Stimulated activated CD4-positive, alpha-beta T cell treated with anti-CD3 and anti-CD28 coated beads, Interleukin-1b, Interleukin-23, amount 100 ng/mL, for 4 hours (primary cell): ENCODE results near the gene KRTAP3-3.
"Not testable (repeated sequence)": the region's sequence is repeated elsewhere in the genome, so short reads cannot be mapped to it uniquely, and the experiment has no call there.

Source experiments
- DNase-seq, 2 donors: peaks; one replicate each; pipeline ENCODE4 v3.0.0-alpha.2; 2020; ENCODE audit warnings: low read depth in 2 of 2

KRTAP3-3 gene

GRCh38 chr17:40993839-40994238 lies at the start of gene KRTAP3-3:
Gene KRTAP3-3 (minus strand): TSS chr17:40994164. CDS start chr17:40994097, 67 bp downstream.
- DNase-seq, result no peak

GRCh38 chr17:41042953-41043352 lies 49.0 kb upstream of the KRTAP3-3 start:
- DNase-seq, result no peak

GRCh38 chr17:41040783-41041571 lies 47.0 kb upstream of the KRTAP3-3 start, which contains the start of gene KRTAP1-1:
Gene KRTAP1-1 (minus strand): TSS chr17:41041450. CDS start chr17:41041397, 53 bp downstream.
- DNase-seq, result not testable (repeated sequence)

GRCh38 chr17:41037853-41038350 lies 43.9 kb upstream of the KRTAP3-3 start:
- DNase-seq, result no peak

GRCh38 chr17:41034346-41034935 lies 40.5 kb upstream of the KRTAP3-3 start, which contains the start of gene KRTAP1-3:
Gene KRTAP1-3 (minus strand): TSS chr17:41034874. CDS start chr17:41034821, 53 bp downstream.
- DNase-seq, result not testable (repeated sequence)

GRCh38 chr17:41029633-41030245 lies 35.8 kb upstream of the KRTAP3-3 start, which contains the start of gene KRTAP1-4:
Gene KRTAP1-4 (minus strand): TSS chr17:41030195. CDS start chr17:41030078, 117 bp downstream.
- DNase-seq, result no peak

- no peak for DNase-seq
Measured at GRCh38 chr17:41026715-41027471, 32.9 kb upstream of the KRTAP3-3 start, which contains the start of gene KRTAP1-5. Gene KRTAP1-5 (minus strand): TSS chr17:41027208. CDS start chr17:41027155, 53 bp downstream.

- DNase-seq, result no peak
Measured at GRCh38 chr17:41024697-41025096, 30.7 kb upstream of the KRTAP3-3 start.

- no peak for DNase-seq
Measured at GRCh38 chr17:41020336-41020735, 26.4 kb upstream of the KRTAP3-3 start.

GRCh38 chr17:41019415-41019814 lies 25.5 kb upstream of the KRTAP3-3 start:
- no peak for DNase-seq

GRCh38 chr17:41018541-41018940 lies 24.6 kb upstream of the KRTAP3-3 start:
- no peak for DNase-seq

GRCh38 chr17:41016578-41017215 lies 22.7 kb upstream of the KRTAP3-3 start:
- DNase-seq, result no peak

- DNase-seq, result no peak
Measured at GRCh38 chr17:41015454-41015853, 21.5 kb upstream of the KRTAP3-3 start.

GRCh38 chr17:41013606-41014005 lies 19.6 kb upstream of the KRTAP3-3 start:
- DNase-seq, result no peak

- no peak for DNase-seq
Measured at GRCh38 chr17:41013181-41013580, 19.2 kb upstream of the KRTAP3-3 start.

GRCh38 chr17:41012326-41013120 lies 18.6 kb upstream of the KRTAP3-3 start:
- DNase-seq, result no peak

GRCh38 chr17:41010441-41010840 lies 16.5 kb upstream of the KRTAP3-3 start:
- no peak for DNase-seq

GRCh38 chr17:41009936-41010335 lies 16.0 kb upstream of the KRTAP3-3 start:
- DNase-seq, result no peak

- no peak for DNase-seq
Measured at GRCh38 chr17:41009301-41009760, 15.4 kb upstream of the KRTAP3-3 start.

- DNase-seq, result no peak
Measured at GRCh38 chr17:41008811-41009210, 14.8 kb upstream of the KRTAP3-3 start, which contains the start of gene KRTAP3-1. Gene KRTAP3-1 (minus strand): TSS chr17:41009128. CDS start chr17:41009074, 54 bp downstream.
